CD4-positive, alpha-beta T cell treated with Interleukin-4 for 4 hours (primary cell): ENCODE measurements around the gene WNT10A.
"Not testable (repeated sequence)": the region's sequence is repeated elsewhere in the genome, so short reads cannot be mapped to it uniquely, and the experiment has no call there.

Experiments
- DNase-seq: peaks from one replicate; pipeline ENCODE4 v3.0.0-alpha.2; 2020

Gene WNT10A

GRCh38 chr2:218894880-218895157 is 14.2 kb downstream of the WNT10A start:
- DNase-seq, result no peak

- DNase-seq, result no peak
Measured at GRCh38 chr2:218895326-218895725, 14.7 kb downstream of the WNT10A start.

- DNase-seq, result no peak
Measured at GRCh38 chr2:218895759-218896500, 15.3 kb downstream of the WNT10A start.

GRCh38 chr2:218896501-218897393 is 16.1 kb downstream of the WNT10A start:
- peak; percentile 95 for DNase-seq

- no peak for DNase-seq
Measured at GRCh38 chr2:218897394-218898108, 16.9 kb downstream of the WNT10A start.

DNA sequence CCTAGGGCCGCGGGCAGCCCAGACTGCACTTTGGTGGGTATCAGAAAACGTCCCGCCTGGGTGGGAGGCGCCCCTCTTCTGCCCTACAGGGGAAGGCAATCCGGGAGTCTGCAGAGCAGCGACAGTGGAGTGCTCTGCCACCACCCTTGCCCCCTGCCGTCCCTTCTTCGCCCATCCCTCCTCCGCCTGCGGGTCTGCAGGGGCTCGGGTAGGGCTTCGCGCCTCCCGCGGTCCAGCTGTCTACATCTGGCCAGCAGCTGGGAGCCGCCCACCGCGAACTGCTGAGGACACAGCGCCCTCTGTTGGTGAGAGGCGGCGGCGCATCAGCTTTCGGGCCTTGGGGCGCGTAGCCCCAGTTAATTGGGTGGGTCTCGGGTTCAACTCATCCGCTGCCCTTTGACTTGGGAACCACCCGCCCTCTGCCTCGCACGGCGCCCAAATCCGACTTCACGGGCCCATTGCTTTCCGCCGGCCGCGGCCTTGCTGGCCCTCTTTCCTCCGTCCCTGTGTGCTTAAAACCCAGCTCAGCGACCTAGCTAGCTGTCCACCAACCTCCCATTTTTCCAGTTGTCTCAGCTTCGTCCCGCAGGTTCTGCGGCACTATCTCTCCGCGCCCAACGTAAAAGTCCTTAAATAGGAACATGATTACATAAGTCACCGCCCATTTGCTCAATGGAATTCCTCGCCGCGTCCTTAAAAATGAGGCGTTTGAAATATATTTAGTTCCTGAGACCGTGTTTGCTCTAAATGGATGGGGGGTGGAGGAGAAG is 17.6 kb downstream of the WNT10A start:
- peak; percentile 69 for DNase-seq

- no peak for DNase-seq
Measured at GRCh38 chr2:218899147-218899546, 18.5 kb downstream of the WNT10A start.

DNA sequence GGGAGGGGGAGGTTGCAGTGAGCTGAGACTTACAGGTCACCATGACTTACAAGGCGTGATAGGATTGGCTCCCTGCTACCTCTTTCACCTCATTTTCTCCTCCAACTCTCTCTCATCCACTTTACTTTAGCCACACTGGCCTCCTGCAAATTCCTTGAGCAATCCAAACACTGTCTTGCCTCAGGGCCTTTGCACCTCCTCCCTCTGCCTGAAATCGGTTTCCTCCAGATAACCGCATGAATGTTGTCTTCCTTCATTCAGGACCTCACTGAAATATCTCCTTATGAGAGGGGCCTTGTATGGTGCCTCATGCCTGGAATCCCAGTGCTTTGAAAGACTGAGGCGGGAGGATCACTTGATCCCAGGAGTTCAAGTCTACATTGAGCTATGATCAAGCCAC is 21.8 kb downstream of the WNT10A start:
- DNase-seq, result no peak

DNA sequence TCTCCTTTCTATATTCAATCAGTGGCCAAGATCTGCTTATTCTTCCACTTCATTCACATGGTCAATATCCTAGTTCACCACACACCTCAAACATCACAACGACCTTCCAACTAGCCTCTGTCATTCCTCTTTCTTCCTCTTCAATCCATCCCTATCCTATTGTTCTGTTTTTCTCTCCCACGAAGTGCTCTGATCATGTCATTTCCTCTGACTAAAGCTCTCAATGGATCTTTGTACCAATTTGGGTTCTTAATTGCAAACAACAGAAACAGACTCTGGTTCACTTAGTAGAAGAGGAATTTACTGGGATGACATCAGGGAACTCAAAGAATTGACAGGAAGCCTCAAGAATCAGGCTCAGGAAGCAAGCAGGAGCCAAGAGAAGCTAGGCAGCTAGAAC is 23.5 kb downstream of the WNT10A start:
- DNase-seq, result no peak

DNA sequence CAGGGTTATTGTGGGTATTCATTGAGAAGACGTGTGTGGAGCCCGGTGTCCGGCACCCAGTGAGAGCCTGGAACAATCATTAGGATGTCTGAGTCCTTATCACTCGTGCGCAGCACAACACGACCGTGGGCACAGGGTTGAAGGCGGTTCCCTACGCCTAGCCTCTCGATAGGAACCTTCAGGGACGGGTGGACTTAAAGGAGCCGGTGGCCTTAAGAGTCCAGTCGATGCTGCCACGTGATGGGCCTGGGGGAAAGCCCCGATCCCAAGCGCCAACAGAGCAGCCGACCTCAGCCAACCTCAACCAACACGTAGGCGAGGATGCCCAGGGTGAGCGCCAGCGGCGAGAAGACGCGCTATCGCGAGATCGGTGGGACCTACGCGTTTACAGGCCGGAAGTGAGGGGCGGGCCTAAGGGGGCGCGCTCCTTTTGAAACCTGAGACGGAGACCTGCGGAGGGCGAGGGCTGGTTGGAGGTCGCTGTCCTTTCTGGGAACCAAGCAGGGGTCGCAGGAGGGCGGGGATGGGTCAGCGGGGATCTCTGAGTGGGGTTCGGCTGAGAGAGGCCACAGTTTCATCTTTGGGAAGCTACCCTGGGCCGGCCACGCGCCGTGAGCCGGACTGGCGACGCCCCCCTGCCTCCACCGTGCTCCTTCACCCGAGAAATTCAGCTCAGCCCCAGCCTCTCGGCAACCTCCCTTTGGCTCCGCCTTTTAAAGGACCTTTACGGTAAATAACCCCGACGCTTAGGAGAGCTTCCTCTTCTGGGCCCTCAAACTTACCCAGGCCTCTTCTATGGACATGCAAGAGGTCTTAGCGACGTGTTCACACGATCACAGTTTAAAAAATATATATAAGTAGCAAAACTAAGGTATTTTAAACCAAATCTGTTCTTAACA is 28.3 kb downstream of the WNT10A start:
- DNase-seq, result peak; percentile 87

DNA sequence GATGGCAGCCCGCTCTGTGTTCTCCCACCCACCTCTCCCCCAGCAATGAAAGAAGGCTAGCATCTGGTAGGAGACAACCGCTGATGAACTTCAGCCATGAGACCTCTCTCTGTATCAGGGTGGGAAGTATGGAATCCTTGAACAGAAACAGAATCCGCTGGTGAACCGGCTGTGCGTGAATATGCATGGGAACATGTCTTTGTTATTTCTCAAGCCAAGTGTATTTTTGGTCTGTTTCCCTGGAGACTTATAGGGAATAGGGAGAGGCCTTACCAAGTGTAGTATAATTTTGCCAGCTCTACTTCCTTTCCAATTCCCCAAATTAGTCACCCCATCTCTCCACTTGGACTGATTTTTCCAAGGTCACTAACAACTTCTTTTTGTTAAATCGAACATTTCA is 30.1 kb downstream of the WNT10A start:
- no peak for DNase-seq

DNA sequence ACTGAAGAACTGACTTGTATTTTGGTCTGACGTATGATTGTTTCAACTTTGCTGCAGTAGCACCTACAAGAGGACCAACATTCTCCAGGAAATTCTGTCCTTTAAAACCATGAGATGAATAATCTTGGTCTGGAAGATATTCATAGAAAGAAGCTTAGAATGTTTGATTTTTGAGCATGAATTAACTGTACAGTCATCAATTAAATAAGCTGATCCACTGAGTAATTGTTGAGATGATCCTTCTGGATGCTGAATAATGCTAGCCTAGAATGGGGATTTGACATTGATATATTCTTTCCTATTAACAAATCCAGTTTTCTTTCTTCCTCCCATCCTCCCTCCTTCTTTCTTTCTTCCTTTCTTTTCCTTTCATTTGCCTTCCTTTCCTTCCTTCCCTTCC is 39.9 kb downstream of the WNT10A start:
- no peak for DNase-seq

- DNase-seq, result no peak
Measured at GRCh38 chr2:218924757-218925156, 44.1 kb downstream of the WNT10A start.

- DNase-seq, result no peak
Measured at GRCh38 chr2:218925434-218925833, 44.8 kb downstream of the WNT10A start.

GRCh38 chr2:218927422-218927821 is 46.8 kb downstream of the WNT10A start:
- DNase-seq, result no peak

DNA sequence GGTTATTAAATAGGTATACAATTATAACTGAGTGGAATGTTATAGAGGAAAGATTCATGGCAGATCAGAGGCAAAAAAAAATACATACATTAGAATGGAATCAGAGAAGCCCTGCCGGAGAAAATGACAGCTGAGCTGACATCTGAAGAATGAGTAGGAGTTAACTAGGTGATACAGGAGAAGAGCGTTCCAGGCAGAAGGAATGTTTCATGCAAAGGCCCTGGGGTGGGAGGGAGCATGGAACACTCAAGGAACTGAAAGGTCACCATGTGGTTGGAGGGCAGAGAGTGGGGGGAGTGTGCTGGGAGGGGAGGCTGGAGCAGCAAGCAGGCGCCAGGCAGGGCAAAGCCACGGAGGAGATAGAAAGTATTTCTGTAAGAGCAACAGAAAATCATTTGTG is 47.2 kb downstream of the WNT10A start:
- no peak for DNase-seq

DNA sequence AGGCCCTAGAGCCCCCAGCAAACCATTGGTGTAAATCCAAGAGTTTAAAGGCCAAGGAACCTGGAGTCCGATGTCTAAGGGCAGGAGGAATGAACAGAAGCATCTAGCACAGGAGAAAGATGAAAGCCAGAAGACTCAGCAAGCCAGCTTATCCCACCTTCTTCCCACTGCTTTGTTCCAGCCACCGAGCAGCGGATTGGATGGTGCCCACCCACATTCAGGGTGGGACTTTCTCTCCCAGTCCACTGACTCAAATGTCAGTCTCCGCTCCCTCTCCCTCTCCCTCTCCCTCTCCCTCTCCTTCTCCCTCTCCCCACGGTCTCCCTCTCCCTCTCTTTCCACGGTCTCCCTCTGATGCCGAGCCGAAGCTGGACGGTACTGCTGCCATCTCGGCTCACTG is 49.8 kb downstream of the WNT10A start:
- not testable (repeated sequence) for DNase-seq

DNA sequence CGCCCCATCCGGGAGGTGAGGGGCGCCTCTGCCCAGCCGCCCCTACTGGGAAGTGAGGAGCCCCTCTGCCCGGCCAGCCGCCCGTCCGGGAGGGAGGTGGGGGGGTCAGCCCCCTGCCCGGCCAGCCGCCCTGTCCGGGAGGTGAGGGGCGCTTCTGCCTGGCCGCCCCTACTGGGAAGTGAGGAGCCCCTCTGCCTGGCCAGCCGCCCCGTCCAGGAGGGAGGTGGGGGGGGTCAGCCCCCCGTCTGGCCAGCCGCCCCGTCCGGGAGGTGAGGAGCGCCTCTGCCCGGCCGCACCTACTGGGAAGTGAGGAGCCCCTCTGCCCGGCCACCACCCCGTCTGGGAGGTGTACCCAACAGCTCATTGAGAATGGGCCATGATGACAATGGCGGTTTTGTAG is 51.1 kb downstream of the WNT10A start:
- not testable (repeated sequence) for DNase-seq
